HCT116 (cell line): ENCODE data around the gene VPS35. TPM values are rescaled to one million over a fixed set of nuclear protein-coding genes. Genes with fewer than 3 reads are reported as not detected.

ENCODE experiments used
- ATAC-seq: fragments of 200-7000 bp; cut with Tn5 transposase; 2 replicates; pipeline ENCODE4 v1.9.1; 2020; ENCODE audit warnings: mild to moderate bottlenecking, moderate library complexity
- BruUV-seq: library from RNA; stranded (reverse); fragments of 400-500 nt; replicated peaks from 2 replicates; lab custom pipeline; 2021; lab: Mats Ljungman, UMichigan
- CTCF ChIA-PET: fragments of 300-600 bp; sonication (Branson Sonifier 250); formaldehyde crosslinking; loops from one replicate; lab custom pipeline; 2021; ENCODE audit warnings: antibody characterized with exemption; lab: Charles Lee
- POLR2A ChIA-PET: fragments of 300-600, 350-600 bp; sonication (Branson Sonifier 250); formaldehyde crosslinking; loops from one replicate; lab custom pipeline; 2021; ENCODE audit warnings: antibody characterized with exemption; lab: Charles Lee
- RAD21 ChIA-PET, 2 experiments: fragments of 300-600 bp; sonication (Branson Sonifier 250); formaldehyde crosslinking; loops; one replicate each; lab custom pipeline; 2023; ENCODE audit warnings: low total read pairs in 2 of 2; ENCODE audit not compliant: uncharacterized antibody in 2 of 2, unreplicated experiment in 2 of 2, low non-redundant PET in 1 of 2; lab: Charles Lee
- DNase-seq: peaks from one replicate; pipeline ENCODE4 v3.0.0-alpha.2; 2010; ENCODE audit warnings: low read depth, low spot score
- H2AFZ ChIP-seq: fragments of 200-600 bp; shearing (Covaris generic), sonication (generic); 2 replicates; pipeline ENCODE4 v1.6.1; 2017; ENCODE audit warnings: low read depth, mixed run types, mixed read lengths, antibody characterized with exemption, low read length; ENCODE audit not compliant: poor library complexity, severe bottlenecking
- H3K27ac ChIP-seq: 2 replicates; pipeline ENCODE4 v1.5.1; 2012; ENCODE audit warnings: low read depth, low read length
- H3K27me3 ChIP-seq: fragments of 200-600 bp; sonication (generic); 2 replicates; pipeline ENCODE4 v1.6.1; 2016; ENCODE audit warnings: mixed run types, low read length, mixed read lengths; ENCODE audit not compliant: insufficient read depth
- H3K36me3 ChIP-seq, 2 experiments: fragments of 200-500 bp in 1 of 2; fragments of 200-600 bp in 1 of 2; sonication (Bioruptor generic) in 1 of 2; sonication (generic) in 1 of 2; 2 replicates each; pipeline versions ENCODE4 v1.5.1 to v1.6.1; 2014 to 2016; ENCODE audit warnings: low read length in 2 of 2, inconsistent platforms in 1 of 2, mixed read lengths in 1 of 2, mixed run types in 1 of 2; ENCODE audit not compliant: insufficient read depth in 2 of 2, control insufficient read depth in 1 of 2
- H3K4me1 ChIP-seq, 2 experiments: fragments of 200-600 bp in 1 of 2; sonication (generic) in 1 of 2; 2 replicates each; pipeline versions ENCODE4 v1.5.1 to v1.6.1; 2012 to 2017; ENCODE audit warnings: low read length in 2 of 2, inconsistent platforms in 1 of 2, mild to moderate bottlenecking in 1 of 2, mixed read lengths in 1 of 2, mixed run types in 1 of 2, moderate library complexity in 1 of 2; ENCODE audit not compliant: insufficient read depth in 2 of 2, control insufficient read depth in 1 of 2
- H3K4me2 ChIP-seq: fragments of 200-600 bp; sonication (generic); 2 replicates; pipeline ENCODE4 v1.6.1; 2017; ENCODE audit warnings: mixed run types, low read length, mixed read lengths
- H3K4me3 ChIP-seq, 2 experiments: fragments of 200-600 bp in 1 of 2; sonication (generic) in 1 of 2; replicated peaks in 1 of 2; 2 replicates each; pipeline ENCODE4 v1.5.1; 2011 to 2016; ENCODE audit warnings: low read length in 2 of 2, control low read depth in 1 of 2, low read depth in 1 of 2, mild to moderate bottlenecking in 1 of 2, mixed read lengths in 1 of 2, mixed run types in 1 of 2
- H3K79me2 ChIP-seq: fragments of 200-600 bp; sonication (generic); 2 replicates; pipeline ENCODE4 v1.6.1; 2017; ENCODE audit warnings: mild to moderate bottlenecking, mixed run types, low read length, moderate library complexity, mixed read lengths; ENCODE audit not compliant: insufficient read depth
- H3K9ac ChIP-seq: fragments of 200-600 bp; sonication (generic); 2 replicates; pipeline ENCODE4 v1.6.1; 2016; ENCODE audit warnings: low read length, mixed read lengths
- H3K9me2 ChIP-seq: fragments of 200-600 bp; sonication (generic), shearing (Covaris generic); 2 replicates; pipeline ENCODE4 v1.6.1; 2017; ENCODE audit warnings: mixed run types, mild to moderate bottlenecking, moderate library complexity; ENCODE audit not compliant: insufficient read depth
- H3K9me3 ChIP-seq, 2 experiments: fragments of 200-500 bp in 1 of 2; fragments of 200-600 bp in 1 of 2; sonication (Bioruptor generic) in 1 of 2; sonication (generic) in 1 of 2; 2 replicates each; pipeline ENCODE4 v1.6.1; 2014 to 2017; ENCODE audit warnings: low read length in 2 of 2, mixed read lengths in 2 of 2, inconsistent platforms in 1 of 2, low read depth in 1 of 2, mild to moderate bottlenecking in 1 of 2, mixed run types in 1 of 2, moderate library complexity in 1 of 2; ENCODE audit not compliant: control insufficient read depth in 1 of 2, insufficient read depth in 1 of 2
- H4K20me1 ChIP-seq: fragments of 200-600 bp; sonication (generic), shearing (Covaris generic); 2 replicates; pipeline ENCODE4 v1.6.1; 2017; ENCODE audit warnings: mixed run types, mild to moderate bottlenecking, moderate library complexity; ENCODE audit not compliant: insufficient read depth
- CTCF ChIP-seq, 3 experiments: fragments of 200-600 bp in 1 of 3; sonication (generic) in 1 of 3; IDR thresholded peaks in 2 of 3; conservative IDR thresholded peaks in 1 of 3; 2 replicates each; pipeline ENCODE4 v1.5.1; 2012 to 2017; ENCODE audit warnings: low read depth in 2 of 3, low read length in 2 of 3, antibody characterized with exemption in 1 of 3, borderline replicate concordance in 1 of 3, control low read depth in 1 of 3, mild to moderate bottlenecking in 1 of 3, mixed read lengths in 1 of 3, mixed run types in 1 of 3, moderate library complexity in 1 of 3; ENCODE audit not compliant: insufficient read depth in 1 of 3
- EGR1 ChIP-seq: IDR thresholded peaks from 2 replicates; pipeline ENCODE4 v1.6.1; 2012; ENCODE audit warnings: low read depth
- TCF7L2 ChIP-seq: IDR thresholded peaks from 2 replicates; pipeline ENCODE4 v1.7.0; 2011; ENCODE audit warnings: borderline replicate concordance, inconsistent platforms; ENCODE audit not compliant: insufficient read depth, insufficient read length; ENCODE audit errors: extremely low read depth
- YY1 ChIP-seq: IDR thresholded peaks from 2 replicates; pipeline ENCODE4 v1.6.1; 2011; ENCODE audit warnings: low read length, low read depth, moderate library complexity, mild to moderate bottlenecking; ENCODE audit not compliant: insufficient replicate concordance; ENCODE audit errors: extremely low read depth
- ZNF274 ChIP-seq: fragments of 200-500 bp; sonication (Bioruptor generic); IDR thresholded peaks from 2 replicates; pipeline ENCODE4 v1.6.1; 2014; ENCODE audit warnings: mild to moderate bottlenecking, low read depth, low read length, inconsistent platforms
- intact Hi-C: fragments of 100-400 bp; cut with micrococcal nuclease; formaldehyde crosslinking; loops from 2 replicates; pipeline ENCODE4 v1.10.0; 2022
- total RNA-seq: library from RNA; stranded (reverse); gene quantifications from one replicate; pipeline ENCODE4 v1.2.1, GENCODE V29; 2021; ENCODE audit not compliant: unreplicated experiment

The VPS35 gene
- total RNA-seq, 1 experiment from 2014 or later, result 115 TPM

GRCh38 chr16:46713634-46714033, 24.7 kb upstream of the VPS35 start (continued):
- no peak for TF ChIP-seq YY1
- no peak for TF ChIP-seq EGR1
- TF ChIP-seq ZNF274, result no peak
- TF ChIP-seq, all 23 proteins: peak for 0

DNA sequence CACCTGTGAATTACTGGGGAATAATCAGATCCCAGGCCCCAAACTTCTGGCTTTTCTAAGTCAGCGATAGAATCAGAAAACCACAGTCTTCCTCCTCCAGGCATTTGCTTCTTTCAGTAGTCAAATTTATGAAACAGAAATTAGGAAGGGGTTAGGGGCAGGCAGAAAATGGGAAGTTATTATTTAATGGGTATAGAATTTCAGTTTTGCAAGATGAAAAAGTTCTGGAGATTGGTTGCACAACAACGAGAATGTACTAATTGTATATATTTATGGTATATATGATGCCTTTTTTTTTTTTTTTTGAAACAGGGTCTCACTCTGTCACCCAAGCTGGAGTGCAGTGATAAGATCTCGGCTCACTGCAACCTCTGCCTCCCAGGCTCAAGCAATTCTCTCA, 23.9 kb upstream of the VPS35 start:
- H3K9me2 ChIP-seq, result no peaks in the 10 kb centered on the region
- no peak overlapping the region for H3K9ac ChIP-seq
- H3K27me3 ChIP-seq, result no peaks in the 10 kb centered on the region
- no peaks in the 10 kb centered on the region for H3K36me3 ChIP-seq
- H3K4me1 ChIP-seq, result no peaks in the 10 kb centered on the region
- H4K20me1 ChIP-seq, result no peaks in the 10 kb centered on the region
- ATAC-seq (no peak), DNase-seq (no peak)
- no TSS peak for BruUV-seq
- CTCF ChIA-PET, result interaction anchor here (0.6 kb wide), 1 partner anchor 39 kb away, joined by 3 read pairs; no protein-coding TSS in a partner anchor
- intact Hi-C loops, result no loop called here
- POLR2A ChIA-PET, result interaction anchor here (0.7 kb wide), 1 partner anchor 27 kb away, joined by 3 read pairs; no protein-coding TSS in a partner anchor
- H3K4me3 ChIP-seq, result no peak overlapping the region
- no peak overlapping the region for H3K27ac ChIP-seq
- no peaks in the 10 kb centered on the region for H3K9me3 ChIP-seq
- no peak for TF ChIP-seq CTCF (IDR thresholded peaks at IDR 0.05 in 2 of 3, conservative IDR thresholded peaks at IDR 0.05 in 1 of 3; ENCODE audit: borderline replicate concordance in 1 of 3, insufficient read depth in 1 of 3, low read depth in 2 of 3, low read length in 2 of 3)
- TF ChIP-seq TCF7L2, result no peak
- no peak for TF ChIP-seq ZNF274
- RAD21 ChIA-PET, result no interaction called here
- H2AFZ ChIP-seq, result no peak overlapping the region
- H3K79me2 ChIP-seq, result no peaks in the 10 kb centered on the region
- H3K4me2 ChIP-seq, result no peak overlapping the region
